GM21423 (cell line): ENCODE results near the gene POLR3A.

Experiments used
- ATAC-seq: cut with Tn5 transposase; IDR thresholded peaks from one replicate; pipeline ENCODE4 v1.9.1; 2021; ENCODE audit warnings: mild to moderate bottlenecking, moderate library complexity; ENCODE audit not compliant: unreplicated experiment

POLR3A gene

GRCh38 chr10:77922055-77922454 lies 107.3 kb downstream of the POLR3A start:
- no peak for ATAC-seq

GRCh38 chr10:77921395-77921794 lies 107.9 kb downstream of the POLR3A start:
- no peak for ATAC-seq

GRCh38 chr10:77920495-77920894 lies 108.8 kb downstream of the POLR3A start:
- ATAC-seq = no peak

- ATAC-seq = no peak
Observed at GRCh38 chr10:77919713-77920108, 109.6 kb downstream of the POLR3A start.
